ENCODE data around the gene MEIS2. TPM values are rescaled to one million over a fixed set of nuclear protein-coding genes. Genes with fewer than 3 reads are reported as not detected.

Gene MEIS2
- polyA plus RNA-seq, 2 of the 4 experiments (the other 2 are of a cell fraction), result 7.3 to 11.1 TPM

DNA sequence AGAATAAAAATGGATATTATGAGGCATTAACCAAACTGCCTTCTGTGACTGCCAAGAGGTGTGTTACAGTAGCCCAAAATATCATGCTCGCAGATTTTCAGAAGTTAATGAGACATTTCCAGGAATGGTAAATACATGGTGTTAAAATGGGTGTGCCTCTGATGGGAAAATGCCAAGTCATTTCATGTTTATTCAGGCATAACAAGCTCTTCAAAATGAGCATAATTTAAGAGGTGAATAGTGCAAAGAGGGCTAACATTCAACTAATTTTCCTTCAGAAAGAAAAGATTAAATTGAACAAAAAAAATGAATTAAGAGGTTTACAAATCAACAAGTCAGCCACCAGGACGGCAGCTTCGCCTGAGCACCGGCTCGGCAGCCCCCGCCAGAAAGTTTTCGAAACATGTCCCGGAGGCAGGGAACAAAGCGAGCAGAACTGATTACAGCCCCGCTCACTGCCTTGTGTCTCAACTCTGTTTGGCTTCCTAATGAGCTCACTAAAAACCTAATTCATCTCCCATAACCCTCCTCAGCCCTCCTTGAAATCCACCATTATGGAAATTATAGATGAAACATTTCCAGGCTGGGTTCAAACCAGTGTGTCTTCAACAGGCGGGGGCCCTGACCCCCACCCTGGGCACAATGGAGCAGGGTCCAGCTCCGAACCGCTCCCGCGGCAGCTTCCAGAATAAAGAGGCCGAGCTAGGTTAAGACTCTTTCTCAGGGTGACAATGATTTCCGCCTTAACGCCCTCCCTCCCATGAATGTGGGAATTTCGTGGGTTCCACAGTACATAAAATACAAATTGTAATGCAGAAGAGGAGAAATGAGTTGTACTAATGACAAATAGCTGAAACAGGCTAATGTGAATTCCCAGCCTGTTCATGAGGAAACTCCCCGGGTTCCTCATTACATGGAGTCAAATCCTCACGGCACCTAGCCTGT, 43.9 kb downstream of the MEIS2 start:
- ChIA-PET CTCF (no interaction called here), POLR2A (no interaction called here)
- Histone ChIP-seq H3K4me2 (no peak overlapping the region), H3K27ac (no peak overlapping the region), H3K4me3 (no peak overlapping the region), H3K4me1 (0 out of 3 replicates have a peak, but pooled peaks cover 6% of the 10 kb centered on the region), H3K9me3 (no peaks in the 10 kb centered on the region)
- no peak for ATAC-seq
- WGBS (ENCODE audit: missing lambda C conversion rate), result 90% methylated on average over 17 of the region's 21 CpGs
- no peak for DNase-seq (ENCODE audit: low read depth in 1 of 2, low spot score in 1 of 2)
- no peak for FAIRE-seq
- TF ChIP-seq SREBF2 (IDR thresholded peaks at IDR 0.05) (no peak), ZNF302 (CRISPR knock-in tag; IDR thresholded peaks at IDR 0.05) (no peak)
- TF ChIP-seq, protein P1, sequence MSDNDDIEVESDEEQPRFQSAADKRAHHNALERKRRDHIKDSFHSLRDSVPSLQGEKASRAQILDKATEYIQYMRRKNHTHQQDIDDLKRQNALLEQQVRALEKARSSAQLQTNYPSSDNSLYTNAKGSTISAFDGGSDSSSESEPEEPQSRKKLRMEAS (IDR thresholded peaks at IDR 0.05), result no peak

DNA sequence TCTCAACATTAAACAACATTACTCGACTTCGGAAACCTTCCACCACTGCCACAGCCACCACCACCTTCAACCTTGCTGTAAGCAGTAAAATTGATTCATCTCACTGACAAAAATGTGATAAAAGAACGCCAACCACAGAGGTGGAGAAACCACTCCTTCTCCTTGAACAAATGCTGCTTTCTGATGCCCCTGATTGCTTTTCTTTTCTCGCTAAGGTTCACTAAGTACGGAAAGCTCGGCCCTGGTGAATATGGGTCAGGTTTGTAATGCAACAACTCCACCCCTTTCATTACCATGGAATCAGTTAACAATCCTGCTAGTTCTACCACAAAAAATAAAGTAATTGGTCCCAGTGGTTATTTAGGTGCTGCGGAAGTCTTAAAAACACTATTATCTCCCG, 44.9 kb downstream of the MEIS2 start:
- TF ChIP-seq JUN (IDR thresholded peaks at IDR 0.05) (no peak), POLR2AphosphoS2 (conservative IDR thresholded peaks at IDR 0.05; ENCODE audit: low read length) (no peak), RFX5 (IDR thresholded peaks at IDR 0.05) (no peak), ZFP36 (IDR thresholded peaks at IDR 0.05; ENCODE audit: borderline replicate concordance, partially characterized antibody) (no peak), HDAC2 (IDR thresholded peaks at IDR 0.05) (no peak), ZSCAN20 (CRISPR knock-in tag; IDR thresholded peaks at IDR 0.05) (no peak), HEYL (CRISPR knock-in tag; IDR thresholded peaks at IDR 0.05) (no peak)
- ChIA-PET POLR2A (no interaction called here), CTCF (no interaction called here)
- H3K9me3 ChIP-seq, result no peaks in the 10 kb centered on the region
- H3K4me1 ChIP-seq, result 0 out of 3 replicates have a peak, but pooled peaks cover 6% of the 10 kb centered on the region
- no peak for ATAC-seq
- no peak for DNase-seq (ENCODE audit: low read depth in 1 of 2, low spot score in 1 of 2)
- WGBS (ENCODE audit: missing lambda C conversion rate), result 94% methylated on average over 8 of the region's 8 CpGs
- no peak for FAIRE-seq
- H3K4me3 ChIP-seq, result no peak overlapping the region
- H3K4me2 ChIP-seq, result no peak overlapping the region
- H3K27ac ChIP-seq, result no peak overlapping the region

DNA sequence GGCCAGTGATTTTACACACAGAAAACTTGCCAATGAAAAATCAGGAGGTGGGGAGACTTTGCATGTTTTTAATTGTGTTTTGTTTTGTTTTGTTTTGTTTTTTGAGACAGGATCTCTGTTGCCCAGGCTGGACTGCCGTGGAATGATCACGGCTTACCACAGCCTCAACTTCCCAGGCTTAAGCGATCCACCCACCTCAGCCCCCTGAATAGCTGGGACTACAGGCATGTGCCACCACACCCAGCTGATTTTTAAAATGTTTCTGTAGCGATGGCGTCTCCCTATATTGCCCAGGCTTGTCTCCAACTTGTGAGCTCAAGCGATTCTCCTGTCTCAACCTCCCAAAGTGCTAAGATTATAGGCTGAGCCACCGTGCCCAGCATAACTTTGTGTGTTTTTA, 46.0 kb downstream of the MEIS2 start:
- Histone ChIP-seq H3K4me2 (no peak overlapping the region), H3K4me3 (no peak overlapping the region), H3K27ac (no peak overlapping the region), H3K9me3 (no peaks in the 10 kb centered on the region), H3K4me1 (0 out of 3 replicates have a peak, but pooled peaks cover 6% of the 10 kb centered on the region)
- WGBS (ENCODE audit: missing lambda C conversion rate), result 94% methylated on average over 7 of the region's 7 CpGs
- DNase-seq (ENCODE audit: low read depth in 1 of 2, low spot score in 1 of 2) (no peak), FAIRE-seq (no peak), ATAC-seq (no peak)
- ChIA-PET POLR2A (no interaction called here), CTCF (no interaction called here)
- TF ChIP-seq, protein P2, sequence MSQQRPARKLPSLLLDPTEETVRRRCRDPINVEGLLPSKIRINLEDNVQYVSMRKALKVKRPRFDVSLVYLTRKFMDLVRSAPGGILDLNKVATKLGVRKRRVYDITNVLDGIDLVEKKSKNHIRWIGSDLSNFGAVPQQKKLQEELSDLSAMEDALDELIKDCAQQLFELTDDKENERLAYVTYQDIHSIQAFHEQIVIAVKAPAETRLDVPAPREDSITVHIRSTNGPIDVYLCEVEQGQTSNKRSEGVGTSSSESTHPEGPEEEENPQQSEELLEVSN (IDR thresholded peaks at IDR 0.05; ENCODE audit: borderline replicate concordance, low read depth), result no peak
- TF ChIP-seq CBX8 (IDR thresholded peaks at IDR 0.05) (no peak), FOSL2 (IDR thresholded peaks at IDR 0.05) (no peak), FOSL2 (CRISPR knock-in tag; IDR thresholded peaks at IDR 0.05) (no peak), CEBPB (IDR thresholded peaks at IDR 0.05) (no peak), NFE2L2 (conservative IDR thresholded peaks at IDR 0.05; ENCODE audit: low read length) (no peak), JUNB (IDR thresholded peaks at IDR 0.05) (no peak), KDM1A (IDR thresholded peaks at IDR 0.05; ENCODE audit: low read depth) (no peak), POLR2A (IDR thresholded peaks at IDR 0.05; ENCODE audit: low read length) (no peak), HOXB13 (CRISPR knock-in tag; IDR thresholded peaks at IDR 0.05; ENCODE audit: low read depth) (no peak), EP300 (IDR thresholded peaks at IDR 0.05) (no peak), ATOH8 (CRISPR knock-in tag; IDR thresholded peaks at IDR 0.05; ENCODE audit: low read depth) (no peak), HMGXB4 (CRISPR knock-in tag; IDR thresholded peaks at IDR 0.05; ENCODE audit: borderline replicate concordance) (no peak), ESRRA (IDR thresholded peaks at IDR 0.05; ENCODE audit: borderline replicate concordance, low read length) (no peak), RFX5 (IDR thresholded peaks at IDR 0.05) (no peak), ZFP36 (IDR thresholded peaks at IDR 0.05; ENCODE audit: borderline replicate concordance, partially characterized antibody) (no peak), GATA3 (IDR thresholded peaks at IDR 0.05; ENCODE audit: borderline replicate concordance) (no peak), USF2 (IDR thresholded peaks at IDR 0.05) (no peak)
- TF ChIP-seq, protein P3, sequence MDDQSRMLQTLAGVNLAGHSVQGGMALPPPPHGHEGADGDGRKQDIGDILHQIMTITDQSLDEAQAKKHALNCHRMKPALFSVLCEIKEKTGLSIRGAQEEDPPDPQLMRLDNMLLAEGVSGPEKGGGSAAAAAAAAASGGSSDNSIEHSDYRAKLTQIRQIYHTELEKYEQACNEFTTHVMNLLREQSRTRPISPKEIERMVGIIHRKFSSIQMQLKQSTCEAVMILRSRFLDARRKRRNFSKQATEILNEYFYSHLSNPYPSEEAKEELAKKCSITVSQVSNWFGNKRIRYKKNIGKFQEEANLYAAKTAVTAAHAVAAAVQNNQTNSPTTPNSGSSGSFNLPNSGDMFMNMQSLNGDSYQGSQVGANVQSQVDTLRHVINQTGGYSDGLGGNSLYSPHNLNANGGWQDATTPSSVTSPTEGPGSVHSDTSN (IDR thresholded peaks at IDR 0.05), result no peak
- TF ChIP-seq, protein P4, sequence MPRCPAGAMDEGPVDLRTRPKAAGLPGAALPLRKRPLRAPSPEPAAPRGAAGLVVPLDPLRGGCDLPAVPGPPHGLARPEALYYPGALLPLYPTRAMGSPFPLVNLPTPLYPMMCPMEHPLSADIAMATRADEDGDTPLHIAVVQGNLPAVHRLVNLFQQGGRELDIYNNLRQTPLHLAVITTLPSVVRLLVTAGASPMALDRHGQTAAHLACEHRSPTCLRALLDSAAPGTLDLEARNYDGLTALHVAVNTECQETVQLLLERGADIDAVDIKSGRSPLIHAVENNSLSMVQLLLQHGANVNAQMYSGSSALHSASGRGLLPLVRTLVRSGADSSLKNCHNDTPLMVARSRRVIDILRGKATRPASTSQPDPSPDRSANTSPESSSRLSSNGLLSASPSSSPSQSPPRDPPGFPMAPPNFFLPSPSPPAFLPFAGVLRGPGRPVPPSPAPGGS (IDR thresholded peaks at IDR 0.05), result no peak
